Psoas muscle (tissue), 8 donors: ENCODE results near the gene ADCY7. TPM values are rescaled to one million over a fixed set of nuclear protein-coding genes. Genes with fewer than 3 reads are reported as not detected.

Experiments
- ATAC-seq, 4 donors: fragments of 200-7000 bp; cut with Tn5 transposase; one replicate each; pipeline ENCODE4 v1.9.1; 2020; ENCODE audit warnings: moderate library complexity in 3 of 4, mild to moderate bottlenecking in 2 of 4
- DNase-seq, 2 donors: peaks; one replicate each; pipeline ENCODE4 v3.0.0-alpha.2; 2020
- H3K27ac ChIP-seq: fragments of 200-600 bp; one replicate; pipeline ENCODE4 v1.8.0; 2022
- H3K27me3 ChIP-seq, 3 donors: fragments of 200-600 bp in 1 of 3; one replicate each; pipeline versions ENCODE4 v1.6.1 to v1.8.0; 2013 to 2022; ENCODE audit warnings: low read length in 2 of 3, mild to moderate bottlenecking in 2 of 3, moderate library complexity in 1 of 3; ENCODE audit not compliant: insufficient read depth in 3 of 3
- H3K36me3 ChIP-seq, 2 donors: fragments of 200-600 bp in 1 of 2; one replicate each; pipeline versions ENCODE4 v1.6.1 to v1.8.0; 2013 to 2022; ENCODE audit warnings: low read depth in 1 of 2, mild to moderate bottlenecking in 1 of 2, moderate library complexity in 1 of 2; ENCODE audit not compliant: insufficient read depth in 1 of 2
- H3K4me1 ChIP-seq: fragments of 200-600 bp; one replicate; pipeline ENCODE4 v1.8.0; 2022
- H3K4me3 ChIP-seq: fragments of 200-600 bp; one replicate; pipeline ENCODE4 v1.8.0; 2022; ENCODE audit warnings: mild to moderate bottlenecking
- H3K9me3 ChIP-seq: fragments of 200-600 bp; one replicate; pipeline ENCODE4 v1.8.0; 2022
- WGBS, 3 donors: extraction: QIAGEN DNeasy Blood & Tissue Kit; methylation state at CpG; one replicate each; pipeline versions ENCODE4 v1.1.6 to v1.1.7; 2013; 5-methylcytosine and 5-hydroxymethylcytosine counted together
- intact Hi-C, 2 donors: fragments of 100-400 bp; cut with DNase I; formaldehyde crosslinking; loops; one replicate each; pipeline versions ENCODE4 v1.11.0 to v1.14.2; 2022
- polyA plus RNA-seq, 3 donors: library from polyadenylated mRNA; stranded (reverse); fragments of 200-250 nt; gene quantifications; one replicate each; pipeline ENCODE4 v1.2.3, GENCODE V29; 2013
- total RNA-seq, 4 donors: library from RNA; stranded (reverse); fragmentation: NEBNext Ultra II Directional in 2 of 4; extraction: Animal tissue kit (Norgen Biotek cat#: 25700) in 2 of 4; gene quantifications; one replicate each; pipeline versions ENCODE4 v1.2.1 to v1.2.4, GENCODE V29; 2021 to 2023
- TF ChIP-seq, protein P1 (sequence below): fragments of 200-600 bp; IDR thresholded peaks from one replicate; pipeline ENCODE4 v1.8.0; 2022; ENCODE audit warnings: antibody characterized with exemption
- donor health status: healthy with polysubstance abuse.
- donor health status: DM: no; HTN: no; CAD: no; lungs with moderate emphysema.
- donor health status: Bipolar disorder and iron deficiency.
- donor health status: healthy.
- donor health status: DM: yes; HTN: yes; CAD: no.
- donor health status: DM: no; HTN: no; CAD: no.
- donor health status: DM: no; HTN: no; CAD: no.
- donor health status: DM: yes; HTN: yes; CAD: no.

ADCY7 gene
- total and polyA plus RNA-seq, 7 donors, result 0.34 to 5.5 (median 3.1) TPM

DNA sequence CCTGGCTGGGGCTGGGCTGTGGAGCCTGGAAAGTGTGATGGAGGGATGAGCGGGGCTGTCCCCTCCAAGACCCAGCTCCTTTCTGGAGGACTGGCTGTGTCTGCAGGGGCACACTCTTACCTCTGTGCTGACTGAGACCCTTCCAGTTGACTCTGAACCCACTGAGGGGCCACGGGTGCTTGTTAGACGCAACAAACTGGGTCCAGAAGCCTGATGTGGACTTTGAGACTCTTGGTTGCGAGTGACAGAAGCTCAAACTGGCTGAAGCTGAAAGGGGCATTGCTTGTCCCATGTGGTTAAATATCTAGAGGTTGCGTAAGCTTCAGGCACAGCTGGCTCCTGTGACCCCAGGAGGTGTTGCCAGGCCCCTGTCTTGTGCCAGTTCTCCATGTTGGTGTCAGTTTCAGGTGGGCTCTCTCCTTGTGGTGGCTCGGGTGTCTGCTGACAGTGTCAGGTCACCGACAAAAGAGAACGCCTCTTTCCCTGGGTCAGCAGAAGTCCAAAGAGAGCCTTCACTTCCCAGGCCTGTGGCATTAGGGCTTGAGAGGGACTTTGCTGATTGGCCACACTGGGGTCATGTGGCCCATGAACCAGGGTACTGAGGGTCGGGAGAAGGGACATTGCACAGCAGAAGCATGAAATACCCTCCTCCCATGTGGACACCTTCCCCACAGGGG lies 16.7 kb downstream of the ADCY7 start:
- no peaks in the 10 kb centered on the region for H3K36me3 ChIP-seq
- H3K27me3 ChIP-seq, result no peaks in the 10 kb centered on the region
- H3K4me3 ChIP-seq, result no peak overlapping the region
- no peak overlapping the region for H3K27ac ChIP-seq
- peaks cover 11% of the 10 kb centered on the region for H3K4me1 ChIP-seq
- TF ChIP-seq, protein P1, sequence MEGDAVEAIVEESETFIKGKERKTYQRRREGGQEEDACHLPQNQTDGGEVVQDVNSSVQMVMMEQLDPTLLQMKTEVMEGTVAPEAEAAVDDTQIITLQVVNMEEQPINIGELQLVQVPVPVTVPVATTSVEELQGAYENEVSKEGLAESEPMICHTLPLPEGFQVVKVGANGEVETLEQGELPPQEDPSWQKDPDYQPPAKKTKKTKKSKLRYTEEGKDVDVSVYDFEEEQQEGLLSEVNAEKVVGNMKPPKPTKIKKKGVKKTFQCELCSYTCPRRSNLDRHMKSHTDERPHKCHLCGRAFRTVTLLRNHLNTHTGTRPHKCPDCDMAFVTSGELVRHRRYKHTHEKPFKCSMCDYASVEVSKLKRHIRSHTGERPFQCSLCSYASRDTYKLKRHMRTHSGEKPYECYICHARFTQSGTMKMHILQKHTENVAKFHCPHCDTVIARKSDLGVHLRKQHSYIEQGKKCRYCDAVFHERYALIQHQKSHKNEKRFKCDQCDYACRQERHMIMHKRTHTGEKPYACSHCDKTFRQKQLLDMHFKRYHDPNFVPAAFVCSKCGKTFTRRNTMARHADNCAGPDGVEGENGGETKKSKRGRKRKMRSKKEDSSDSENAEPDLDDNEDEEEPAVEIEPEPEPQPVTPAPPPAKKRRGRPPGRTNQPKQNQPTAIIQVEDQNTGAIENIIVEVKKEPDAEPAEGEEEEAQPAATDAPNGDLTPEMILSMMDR, result no peak
- DNase-seq (no peak), ATAC-seq (peak; percentile 45 to 69 (median 60))
- intact Hi-C loops, result no loop called here
- no peaks in the 10 kb centered on the region for H3K9me3 ChIP-seq
- WGBS, 3 donors, result 31 to 48% (median 37%) methylated on average over 9 of the region's 9 CpGs

DNA sequence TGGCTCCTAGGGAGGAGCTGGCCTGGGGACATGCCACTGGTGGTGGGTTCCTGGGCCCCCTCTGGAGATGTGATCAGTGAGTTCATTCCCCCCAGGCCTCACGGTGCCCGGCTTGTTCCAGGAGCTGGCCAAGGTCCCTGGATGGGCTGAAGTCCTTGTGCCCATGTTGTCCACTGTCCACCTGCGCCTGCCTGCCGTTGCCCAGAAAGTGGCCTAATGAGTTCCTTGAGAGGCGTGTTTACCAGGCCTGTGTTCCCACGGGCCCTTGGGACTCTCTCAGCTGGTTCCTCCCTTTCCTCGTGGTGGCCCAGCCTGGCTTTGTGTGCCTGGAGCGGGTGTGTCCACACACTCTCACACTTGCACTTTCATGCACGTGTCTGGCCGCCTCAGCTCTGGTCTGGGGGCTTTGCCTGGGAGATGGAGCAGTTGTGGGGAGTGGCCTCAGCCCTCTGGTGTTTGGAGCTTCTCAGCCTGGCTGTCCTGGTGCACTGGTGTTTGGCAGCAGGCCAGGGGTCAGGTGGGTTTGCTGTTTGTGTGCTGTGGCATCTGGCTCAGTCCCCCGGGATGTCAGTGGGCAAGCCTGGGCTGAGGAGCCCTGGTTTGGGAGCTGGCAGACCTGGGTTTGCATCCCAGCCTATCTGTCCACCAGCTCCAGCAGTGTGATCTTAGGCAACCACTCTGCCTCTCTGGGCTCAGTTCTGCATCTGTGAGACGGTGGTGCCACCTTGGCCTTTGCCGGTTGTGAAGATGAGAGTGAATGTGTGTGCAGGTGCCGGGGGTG lies 18.0 kb downstream of the ADCY7 start:
- DNase-seq, result peak; percentile 43 to 76
- no peak overlapping the region for H3K27ac ChIP-seq
- H3K36me3 ChIP-seq, result no peaks in the 10 kb centered on the region
- H3K9me3 ChIP-seq, result no peaks in the 10 kb centered on the region
- TF ChIP-seq, protein P1, result no peak
- intact Hi-C loops, result no loop called here
- peak in 2 of 4 donors; percentile 19 to 45 for ATAC-seq
- no peak overlapping the region for H3K4me3 ChIP-seq
- peaks cover 11% of the 10 kb centered on the region for H3K4me1 ChIP-seq
- WGBS, 3 donors, result 42 to 57% (median 43%) methylated on average over 14 of the region's 14 CpGs
- H3K27me3 ChIP-seq, result no peaks in the 10 kb centered on the region

DNA sequence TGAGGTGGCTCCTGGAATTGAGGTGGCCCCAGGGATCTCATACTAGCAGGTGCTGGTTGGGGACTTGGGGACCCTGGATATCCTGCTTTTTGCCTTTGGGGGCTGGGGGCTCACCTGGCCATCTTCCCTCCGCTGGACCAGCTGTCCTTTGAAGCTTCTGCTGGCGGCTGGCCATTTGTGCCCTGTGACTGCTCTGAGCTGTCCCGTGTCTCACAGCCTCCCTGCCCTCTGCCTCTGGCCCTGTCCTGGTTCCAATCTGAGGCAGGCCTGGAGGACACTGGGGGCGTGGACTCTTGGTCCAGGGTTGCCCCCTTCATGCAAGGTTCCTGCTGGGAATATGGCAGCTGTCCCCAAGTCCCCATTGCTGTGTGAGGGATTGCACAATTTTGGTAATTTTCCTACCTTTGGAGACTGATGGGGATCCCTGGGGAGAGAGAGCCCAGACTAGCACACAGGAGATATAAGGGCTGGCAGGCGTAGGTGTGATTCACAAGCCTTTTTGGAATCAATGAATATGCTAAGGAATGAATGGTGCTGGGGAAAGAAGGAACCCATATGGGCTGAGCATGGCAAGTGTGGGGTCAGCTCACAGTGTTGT lies 19.2 kb downstream of the ADCY7 start:
- DNase-seq, result no peak
- Histone ChIP-seq H3K4me3 (no peak overlapping the region), H3K27me3 (no peaks in the 10 kb centered on the region), H3K4me1 (peaks cover 11% of the 10 kb centered on the region), H3K9me3 (no peaks in the 10 kb centered on the region), H3K36me3 (no peaks in the 10 kb centered on the region), H3K27ac (no peak overlapping the region)
- 48 to 66% (median 50%) methylated on average over 4 to 5 of the region's 5 CpGs for WGBS, 3 donors
- ATAC-seq, result no peak
- intact Hi-C loops, result no loop called here
- TF ChIP-seq, protein P1, result no peak

DNA sequence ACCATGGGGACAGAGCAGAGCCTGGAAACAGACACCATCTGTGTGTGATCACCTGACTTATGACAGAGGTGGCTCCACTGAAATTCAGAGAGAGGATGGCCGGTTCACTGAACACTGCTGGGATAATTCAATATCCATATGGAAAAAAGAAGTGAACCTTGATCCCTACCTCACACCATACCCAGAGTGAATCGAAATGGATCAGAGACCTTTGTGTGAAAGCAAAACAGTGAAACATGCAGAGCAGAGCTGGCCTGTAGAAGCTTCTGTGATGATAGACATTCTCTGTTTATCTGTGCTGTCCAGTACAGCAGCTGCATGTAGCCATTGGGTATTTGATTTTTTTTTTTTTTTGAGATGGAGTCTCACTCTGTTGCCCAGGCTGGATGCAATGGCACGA lies 20.3 kb downstream of the ADCY7 start:
- WGBS, 3 donors, result 95 to 99% (median 97%) methylated on average over 3 of the region's 3 CpGs
- intact Hi-C loops, result no loop called here

More for the DNA sequence above, 20.3 kb downstream of the ADCY7 start:
- TF ChIP-seq, protein P1, result no peak
- no peak for ATAC-seq
- peaks cover 11% of the 10 kb centered on the region for H3K4me1 ChIP-seq
- no peaks in the 10 kb centered on the region for H3K27me3 ChIP-seq
- H3K27ac ChIP-seq, result no peak overlapping the region
- H3K9me3 ChIP-seq, result no peaks in the 10 kb centered on the region
- DNase-seq, result no peak
- H3K36me3 ChIP-seq, result no peaks in the 10 kb centered on the region
- no peak overlapping the region for H3K4me3 ChIP-seq
